Gastrocnemius medialis (tissue), 4 donors: ENCODE data around the gene KCNAB2. TPM values are rescaled to one million over a fixed set of nuclear protein-coding genes. Genes with fewer than 3 reads are reported as not detected.

Experiments
- ATAC-seq, 2 donors: fragments of 150-250 bp; one replicate each; pipeline ENCODE4 v1.9.1; 2016
- DNase-seq, 2 donors: peaks; one replicate each; pipeline ENCODE4 v3.0.0-alpha.2; 2019
- H3K27ac ChIP-seq, 4 donors: fragments of 200-600 bp; sonication (generic); 1 replicate in 1 of 4; 2 replicates in 3 of 4; pipeline ENCODE4 v1.5.1; 2016 to 2018; ENCODE audit warnings: mild to moderate bottlenecking in 2 of 4, moderate library complexity in 1 of 4
- H3K27me3 ChIP-seq, 3 donors: fragments of 200-600 bp; sonication (generic) in 2 of 3; 1 replicate in 1 of 3; 2 replicates in 2 of 3; pipeline versions ENCODE4 v1.5.1 to v1.6.0; 2016 to 2019; ENCODE audit warnings: mild to moderate bottlenecking in 1 of 3, moderate library complexity in 1 of 3
- H3K36me3 ChIP-seq, 2 donors: fragments of 200-600 bp; sonication (generic) in 1 of 2; one replicate each; pipeline ENCODE4 v1.5.1; 2017 to 2018
- H3K4me1 ChIP-seq, 2 donors: fragments of 200-600 bp; sonication (generic) in 1 of 2; one replicate each; pipeline ENCODE4 v1.5.1; 2016 to 2017; ENCODE audit warnings: mild to moderate bottlenecking in 2 of 2
- H3K4me3 ChIP-seq, 4 donors: fragments of 200-600 bp; sonication (generic) in 3 of 4; 1 replicate in 1 of 4; 2 replicates in 3 of 4; pipeline ENCODE4 v1.5.1; 2016 to 2019; ENCODE audit warnings: mild to moderate bottlenecking in 2 of 4
- H3K9me3 ChIP-seq, 3 donors: fragments of 200-600 bp; sonication (generic) in 2 of 3; 1 replicate in 1 of 3; 2 replicates in 2 of 3; pipeline ENCODE4 v1.5.1; 2016 to 2019
- POLR2A ChIP-seq, 2 donors: fragments of 450-650 bp; IDR thresholded peaks; one replicate each; pipeline ENCODE4 v1.6.1; 2017; ENCODE audit warnings: antibody characterized with exemption in 2 of 2, mild to moderate bottlenecking in 2 of 2, moderate library complexity in 2 of 2
- in situ Hi-C, 4 donors: fragments of 200-750 bp; cut with MboI; loops; one replicate each; pipeline versions ENCODE4 v1.15.0 to v1.8.0; 2017; ENCODE audit warnings: low sequenced_read_pairs in 4 of 4
- intact Hi-C: fragments of 100-400 bp; cut with DNase I; formaldehyde crosslinking; loops from one replicate; pipeline ENCODE4 v1.15.1; 2023; ENCODE audit warnings: low total_unique reads
- total RNA-seq, 4 donors: library from RNA; depleted of rRNA; stranded (reverse); fragments of >200 nt; gene quantifications; one replicate each; pipeline versions ENCODE4 v1.1.0 to v1.2.3, GENCODE V29; 2016
- TF ChIP-seq, protein P1 (sequence below), 5 experiments: fragments of 450-650 bp in 3 of 5; fragments of 200-600 bp in 2 of 5; sonication (generic) in 2 of 5; IDR thresholded peaks in 4 of 5; conservative IDR thresholded peaks in 1 of 5; 1 replicate in 4 of 5; 2 replicates in 1 of 5; pipeline ENCODE4 v1.5.1; 2016 to 2019; ENCODE audit warnings: antibody characterized with exemption in 5 of 5, mild to moderate bottlenecking in 3 of 5, moderate library complexity in 3 of 5

Gene KCNAB2
- total RNA-seq, 4 donors from 2014 or later: 2.8 to 7.8 (median 4.5) TPM

DNA sequence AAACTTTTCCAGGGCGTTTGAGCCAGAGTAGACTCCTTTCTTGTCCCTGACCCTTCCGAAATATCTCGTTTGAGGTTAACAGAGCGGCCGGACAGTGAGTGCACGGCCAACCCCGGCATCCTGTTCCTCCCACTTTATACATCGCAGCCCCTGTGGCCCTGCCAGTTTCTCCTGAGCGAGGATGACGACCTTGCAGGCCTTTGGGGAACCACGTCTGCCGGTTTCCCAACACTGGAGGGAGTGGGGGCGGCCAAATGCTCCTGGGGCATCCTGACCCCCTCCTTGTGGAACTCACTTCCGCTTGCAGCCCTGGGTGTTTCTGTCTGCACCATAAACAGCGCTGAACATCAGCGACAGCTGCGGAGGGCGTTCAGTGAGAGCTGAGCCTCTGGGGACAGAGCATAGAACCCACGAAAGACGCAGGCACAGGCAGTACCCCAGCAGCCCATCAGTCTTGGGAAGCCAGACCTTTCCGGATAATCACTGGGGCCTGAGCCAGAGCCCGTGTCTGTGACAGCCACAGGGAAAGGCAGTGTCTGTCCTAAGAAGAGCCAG is 4.8 kb upstream of the KCNAB2 start:
- no peak for ATAC-seq
- Histone ChIP-seq H3K4me3 (no peak overlapping the region), H3K9me3 (no peaks in the 10 kb centered on the region), H3K27ac (no peak overlapping the region), H3K36me3 (no peaks in the 10 kb centered on the region), H3K4me1 (no peaks in the 10 kb centered on the region), H3K27me3 (peaks cover 0 to 6% (median 0%) of the 10 kb centered on the region in 3 donors)
- intact Hi-C loops: no loop called here
- DNase-seq: no peak
- in situ Hi-C loops: no loop called here
- TF ChIP-seq, protein P1, sequence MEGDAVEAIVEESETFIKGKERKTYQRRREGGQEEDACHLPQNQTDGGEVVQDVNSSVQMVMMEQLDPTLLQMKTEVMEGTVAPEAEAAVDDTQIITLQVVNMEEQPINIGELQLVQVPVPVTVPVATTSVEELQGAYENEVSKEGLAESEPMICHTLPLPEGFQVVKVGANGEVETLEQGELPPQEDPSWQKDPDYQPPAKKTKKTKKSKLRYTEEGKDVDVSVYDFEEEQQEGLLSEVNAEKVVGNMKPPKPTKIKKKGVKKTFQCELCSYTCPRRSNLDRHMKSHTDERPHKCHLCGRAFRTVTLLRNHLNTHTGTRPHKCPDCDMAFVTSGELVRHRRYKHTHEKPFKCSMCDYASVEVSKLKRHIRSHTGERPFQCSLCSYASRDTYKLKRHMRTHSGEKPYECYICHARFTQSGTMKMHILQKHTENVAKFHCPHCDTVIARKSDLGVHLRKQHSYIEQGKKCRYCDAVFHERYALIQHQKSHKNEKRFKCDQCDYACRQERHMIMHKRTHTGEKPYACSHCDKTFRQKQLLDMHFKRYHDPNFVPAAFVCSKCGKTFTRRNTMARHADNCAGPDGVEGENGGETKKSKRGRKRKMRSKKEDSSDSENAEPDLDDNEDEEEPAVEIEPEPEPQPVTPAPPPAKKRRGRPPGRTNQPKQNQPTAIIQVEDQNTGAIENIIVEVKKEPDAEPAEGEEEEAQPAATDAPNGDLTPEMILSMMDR (IDR thresholded peaks at IDR 0.05 in 4 of 5, conservative IDR thresholded peaks at IDR 0.05 in 1 of 5): no peak
- TF ChIP-seq POLR2A (IDR thresholded peaks at IDR 0.05): no peak

DNA sequence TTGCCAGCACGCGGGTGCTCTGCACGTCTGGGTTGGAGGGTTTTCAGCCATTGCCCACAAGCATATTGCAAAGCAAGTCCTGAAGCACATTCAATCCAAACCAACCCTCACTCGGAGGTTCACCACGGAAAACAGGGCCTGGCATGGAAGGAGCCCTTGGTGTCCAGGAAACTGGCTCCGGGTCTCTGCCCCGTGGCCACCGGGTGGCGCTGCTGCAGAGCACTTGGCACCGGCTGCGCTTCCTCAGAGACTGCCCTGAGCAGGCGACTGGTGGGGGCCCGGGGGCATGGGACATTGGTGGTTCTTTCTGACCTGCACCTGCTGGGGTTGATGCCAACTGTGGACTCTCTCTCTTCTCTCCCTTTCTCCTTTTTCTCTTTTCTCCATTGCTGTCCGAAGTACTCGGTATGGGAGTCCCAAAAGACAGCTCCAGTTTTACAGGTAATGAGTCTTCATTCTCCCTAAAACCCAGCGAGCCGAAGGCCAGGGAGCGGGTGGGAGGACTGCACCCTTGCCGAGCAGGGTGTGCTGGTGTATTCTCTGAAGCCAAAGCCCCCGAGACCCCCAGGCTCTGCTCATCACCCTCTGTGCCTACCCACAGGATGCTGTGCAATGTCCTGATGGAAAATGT is 4.1 kb upstream of the KCNAB2 start:
- Histone ChIP-seq H3K36me3 (no peaks in the 10 kb centered on the region), H3K27ac (no peak overlapping the region), H3K9me3 (no peaks in the 10 kb centered on the region), H3K27me3 (peaks cover 0 to 6% (median 0%) of the 10 kb centered on the region in 3 donors), H3K4me3 (no peak overlapping the region), H3K4me1 (no peaks in the 10 kb centered on the region)
- ATAC-seq: no peak
- in situ Hi-C loops: no loop called here
- intact Hi-C loops: no loop called here
- no peak for TF ChIP-seq POLR2A (IDR thresholded peaks at IDR 0.05)
- TF ChIP-seq, protein P1 (IDR thresholded peaks at IDR 0.05 in 4 of 5, conservative IDR thresholded peaks at IDR 0.05 in 1 of 5): peak in 3 of 5 experiments; percentile 17 to 38 (median 36)
- DNase-seq: no peak

DNA sequence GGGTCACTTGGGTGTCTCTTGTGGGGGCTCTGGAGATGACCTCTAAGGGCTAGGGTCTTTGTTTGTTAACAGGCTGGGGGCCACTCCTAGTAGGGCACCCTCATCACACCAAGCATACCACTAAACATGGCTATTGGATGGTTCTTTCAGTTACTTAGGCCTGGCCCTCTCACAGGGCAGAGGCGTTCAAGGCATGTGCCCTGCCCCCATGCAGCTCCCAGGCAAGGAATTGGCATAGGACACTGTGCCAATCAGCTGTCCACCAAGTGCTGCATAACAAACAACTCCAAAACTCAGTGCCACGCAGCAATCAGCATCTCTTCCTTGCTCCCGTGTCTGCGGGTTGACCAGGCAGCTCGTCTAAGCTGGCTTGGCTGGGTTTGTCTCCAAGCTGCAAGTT is 2.1 kb upstream of the KCNAB2 start:
- no peak for DNase-seq
- Histone ChIP-seq H3K4me3 (no peak overlapping the region), H3K4me1 (no peaks in the 10 kb centered on the region), H3K27me3 (peaks cover 0 to 6% (median 0%) of the 10 kb centered on the region in 3 donors), H3K9me3 (no peaks in the 10 kb centered on the region), H3K36me3 (no peaks in the 10 kb centered on the region), H3K27ac (no peak overlapping the region)
- ATAC-seq: no peak
- in situ Hi-C loops: no loop called here
- intact Hi-C loops: no loop called here
- no peak for TF ChIP-seq POLR2A (IDR thresholded peaks at IDR 0.05)
- TF ChIP-seq, protein P1 (IDR thresholded peaks at IDR 0.05 in 4 of 5, conservative IDR thresholded peaks at IDR 0.05 in 1 of 5): no peak

DNA sequence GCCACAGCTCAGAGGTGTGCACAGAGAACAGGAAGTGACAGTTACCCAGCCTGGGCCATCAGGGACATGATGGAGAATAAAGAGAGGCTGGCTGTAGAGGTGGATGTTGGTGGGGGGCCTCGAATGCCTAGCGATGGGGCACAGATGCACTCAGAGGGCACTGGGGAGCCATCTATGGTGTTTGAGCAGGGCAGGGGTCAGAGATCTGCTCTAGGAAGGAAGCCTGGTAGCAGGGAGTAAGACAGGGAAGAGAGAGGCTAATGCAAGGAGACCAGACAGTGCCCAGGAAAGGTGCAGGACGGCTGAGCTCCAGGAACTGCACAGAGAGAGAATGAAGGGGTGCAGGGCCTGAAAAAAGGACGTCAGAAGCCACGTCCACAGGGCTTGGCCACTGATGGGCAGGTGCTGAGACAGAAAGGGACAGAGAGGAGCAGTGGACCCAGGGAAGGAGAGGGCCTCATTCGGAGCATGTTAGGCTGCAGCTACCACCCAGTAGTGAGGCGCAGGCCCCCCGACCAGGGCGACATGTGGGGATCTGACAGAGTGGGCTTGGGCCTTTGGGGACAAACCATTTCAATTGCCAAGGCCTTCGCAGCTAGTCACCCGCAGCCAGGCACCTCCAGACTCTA is 1.1 kb upstream of the KCNAB2 start:
- in situ Hi-C loops (no loop called here), intact Hi-C loops (no loop called here)
- no peaks in the 10 kb centered on the region for H3K9me3 ChIP-seq
- no peak overlapping the region for H3K27ac ChIP-seq
- no peak for TF ChIP-seq POLR2A (IDR thresholded peaks at IDR 0.05)
- TF ChIP-seq, protein P1 (IDR thresholded peaks at IDR 0.05 in 4 of 5, conservative IDR thresholded peaks at IDR 0.05 in 1 of 5): no peak
- no peak for ATAC-seq
- DNase-seq: no peak
- no peak overlapping the region for H3K4me3 ChIP-seq
- H3K36me3 ChIP-seq: no peaks in the 10 kb centered on the region
- H3K27me3 ChIP-seq: no peaks in the 10 kb centered on the region
- no peaks in the 10 kb centered on the region for H3K4me1 ChIP-seq
